GM18870 (cell line): Measurements from ENCODE around the gene MRRF.
"Not testable (repeated sequence)": the region's sequence is repeated elsewhere in the genome, so short reads cannot be mapped to it uniquely, and the experiment has no call there.

Experiments
- ATAC-seq: cut with Tn5 transposase; IDR thresholded peaks from one replicate; pipeline ENCODE4 v1.9.1; 2021; ENCODE audit warnings: moderate library complexity; ENCODE audit not compliant: unreplicated experiment

Gene MRRF

GRCh38 chr9:122274055-122274454, 9.4 kb downstream of the MRRF start:
- ATAC-seq = no peak

- ATAC-seq = no peak
These were observed 11.4 kb downstream of the MRRF start for GRCh38 chr9:122276096-122276495.

- no peak for ATAC-seq
These were observed 12.7 kb downstream of the MRRF start for GRCh38 chr9:122277285-122277897.

GRCh38 chr9:122281368-122281767, 16.7 kb downstream of the MRRF start:
- no peak for ATAC-seq

- peak; percentile 50 for ATAC-seq
These were observed 22.1 kb downstream of the MRRF start for GRCh38 chr9:122286764-122287163.

GRCh38 chr9:122287214-122287720, 22.6 kb downstream of the MRRF start:
- peak; percentile 12 for ATAC-seq

GRCh38 chr9:122291458-122291857, 26.8 kb downstream of the MRRF start:
- no peak for ATAC-seq

- no peak for ATAC-seq
These were observed 29.8 kb downstream of the MRRF start for GRCh38 chr9:122294531-122294930.

- no peak for ATAC-seq
These were observed 32.8 kb downstream of the MRRF start for GRCh38 chr9:122297512-122297911.

GRCh38 chr9:122302237-122303093, 37.8 kb downstream of the MRRF start:
- no peak for ATAC-seq

GRCh38 chr9:122307061-122307460, 42.4 kb downstream of the MRRF start:
- ATAC-seq = no peak

- ATAC-seq = no peak
These were observed 43.2 kb downstream of the MRRF start for GRCh38 chr9:122307925-122308324.

GRCh38 chr9:122309861-122310260, 45.2 kb downstream of the MRRF start:
- no peak for ATAC-seq

- ATAC-seq = no peak
These were observed 49.5 kb downstream of the MRRF start for GRCh38 chr9:122314165-122314564.

GRCh38 chr9:122315534-122315933, 50.9 kb downstream of the MRRF start:
- no peak for ATAC-seq

GRCh38 chr9:122318284-122318683, 53.6 kb downstream of the MRRF start:
- no peak for ATAC-seq

GRCh38 chr9:122320413-122320881, 55.8 kb downstream of the MRRF start:
- no peak for ATAC-seq

GRCh38 chr9:122322553-122322952, 57.9 kb downstream of the MRRF start:
- ATAC-seq = no peak

GRCh38 chr9:122324665-122325064, 60.0 kb downstream of the MRRF start:
- not testable (repeated sequence) for ATAC-seq

GRCh38 chr9:122325124-122325523, 60.4 kb downstream of the MRRF start:
- no peak for ATAC-seq

- ATAC-seq = no peak
These were observed 62.5 kb downstream of the MRRF start for GRCh38 chr9:122327175-122327574.

GRCh38 chr9:122329597-122329996, 64.9 kb downstream of the MRRF start:
- ATAC-seq = no peak
